GM12875 (cell line): ENCODE data around the gene PARD3B.

Source experiments
- H3K4me3 ChIP-seq: one replicate; pipeline ENCODE4 v1.5.1; 2011; ENCODE audit warnings: low read depth, low read length, control low read depth
- CTCF ChIP-seq: IDR thresholded peaks from 2 replicates; pipeline ENCODE4 v1.5.1; 2011; ENCODE audit warnings: low read depth, mild to moderate bottlenecking, control low read depth, inconsistent platforms, low read length, moderate library complexity, borderline replicate concordance; ENCODE audit not compliant: insufficient read depth

PARD3B gene

DNA sequence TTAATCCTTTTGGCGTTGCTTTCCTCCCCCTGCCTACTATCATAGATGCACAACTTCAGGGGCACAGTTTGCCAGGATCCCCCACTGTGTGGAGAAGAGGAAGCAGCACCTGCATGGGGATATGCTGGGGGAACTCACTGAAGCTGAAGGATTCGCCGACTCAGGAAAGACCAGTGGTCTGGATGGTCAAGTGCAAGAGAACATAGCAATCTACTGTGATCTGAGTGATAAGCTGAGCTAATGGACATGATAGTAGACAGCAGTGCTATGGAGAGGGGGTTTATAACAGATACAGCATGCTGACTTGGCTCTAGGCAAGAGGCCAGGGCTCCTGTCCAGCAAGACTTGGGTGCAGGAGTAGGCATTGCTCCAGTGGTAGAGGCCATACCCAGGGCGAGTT is 1012.6 kb downstream of the PARD3B start:
- no peak overlapping the region for H3K4me3 ChIP-seq
- no peak for TF ChIP-seq CTCF

DNA sequence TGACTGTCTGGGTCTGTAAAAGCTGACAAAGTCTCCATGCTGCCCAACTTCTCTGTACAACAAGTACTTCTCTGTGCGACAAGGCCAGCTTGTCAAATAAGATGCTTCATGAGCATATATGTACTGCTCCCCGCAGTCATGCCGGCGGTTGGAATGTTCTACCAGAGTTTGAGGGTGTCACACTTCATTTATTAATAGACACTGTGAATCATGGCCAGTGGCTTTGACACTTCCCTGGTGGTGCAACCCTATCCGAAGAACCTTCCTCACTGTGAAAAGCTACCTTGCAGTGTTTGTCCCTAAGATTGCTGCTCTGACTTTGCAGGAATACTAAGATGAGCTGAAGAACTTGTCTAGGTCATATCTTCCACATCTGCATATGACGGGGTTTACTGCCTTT is 1016.2 kb downstream of the PARD3B start:
- no peak overlapping the region for H3K4me3 ChIP-seq
- TF ChIP-seq CTCF = no peak

DNA sequence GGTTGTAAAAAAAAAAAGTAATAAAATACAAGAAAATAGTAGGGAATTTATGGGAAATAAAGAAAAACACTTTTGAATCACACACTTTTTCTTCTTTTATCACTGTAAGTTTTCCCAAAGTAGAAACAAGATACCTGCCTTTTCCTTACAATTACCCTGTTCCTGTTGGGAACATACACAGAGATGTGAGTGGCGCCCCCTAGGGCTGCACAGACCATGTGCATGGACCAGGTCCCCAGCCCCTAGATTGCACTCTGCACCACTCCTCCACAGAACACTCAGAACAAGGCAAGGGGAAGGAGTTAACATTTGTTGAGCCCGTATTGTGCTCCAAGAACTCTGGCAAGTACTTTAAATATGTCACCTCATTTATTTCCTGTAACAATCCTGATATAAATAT is 1018.4 kb downstream of the PARD3B start:
- peak; percentile 48; the same call in 1 of the 2 replicates for TF ChIP-seq CTCF
- no peak overlapping the region for H3K4me3 ChIP-seq

DNA sequence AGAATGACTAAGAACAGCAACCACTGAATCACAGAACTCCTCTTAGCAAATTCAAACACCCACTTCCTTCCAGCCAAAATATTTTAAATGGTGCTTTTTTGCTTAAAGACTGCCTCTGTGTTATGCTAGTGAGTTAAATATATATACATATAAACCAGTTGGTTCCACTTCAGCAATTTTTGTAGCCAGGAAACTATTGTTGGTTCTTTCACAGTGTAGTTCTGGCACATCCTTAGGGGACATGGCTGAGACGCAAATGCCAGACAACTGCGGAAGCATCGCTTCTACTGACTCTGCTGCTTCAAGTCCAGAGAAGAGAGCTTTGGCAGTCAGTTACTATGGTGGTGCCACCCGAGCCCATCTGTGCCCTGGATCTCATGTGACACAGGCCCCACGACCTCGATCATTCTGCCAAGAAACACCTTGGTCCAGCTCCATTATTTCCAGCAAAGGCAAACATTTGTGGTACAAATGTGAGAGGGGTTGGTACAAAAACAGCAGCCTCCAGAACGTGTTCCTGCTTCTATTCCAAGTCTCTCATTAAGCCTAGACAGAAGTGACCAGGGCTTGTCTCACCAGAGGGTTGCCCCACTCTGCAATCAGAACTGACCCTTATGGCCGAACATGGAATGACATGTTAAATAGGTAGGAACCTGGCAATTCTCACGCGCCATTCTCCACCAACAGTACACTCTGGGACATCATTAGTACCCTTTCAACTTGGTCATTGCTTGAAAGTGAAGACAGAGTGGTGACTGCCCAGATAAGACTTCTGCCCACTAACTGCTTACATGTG is 1019.3 kb downstream of the PARD3B start:
- no peak for TF ChIP-seq CTCF
- no peak overlapping the region for H3K4me3 ChIP-seq

GRCh38 chr2:205565142-205565522 is 1019.9 kb downstream of the PARD3B start:
- no peak overlapping the region for H3K4me3 ChIP-seq
- no peak for TF ChIP-seq CTCF

- no peak for TF ChIP-seq CTCF
- H3K4me3 ChIP-seq = no peak overlapping the region
Observed at GRCh38 chr2:205566606-205567168, 1021.4 kb downstream of the PARD3B start.

DNA sequence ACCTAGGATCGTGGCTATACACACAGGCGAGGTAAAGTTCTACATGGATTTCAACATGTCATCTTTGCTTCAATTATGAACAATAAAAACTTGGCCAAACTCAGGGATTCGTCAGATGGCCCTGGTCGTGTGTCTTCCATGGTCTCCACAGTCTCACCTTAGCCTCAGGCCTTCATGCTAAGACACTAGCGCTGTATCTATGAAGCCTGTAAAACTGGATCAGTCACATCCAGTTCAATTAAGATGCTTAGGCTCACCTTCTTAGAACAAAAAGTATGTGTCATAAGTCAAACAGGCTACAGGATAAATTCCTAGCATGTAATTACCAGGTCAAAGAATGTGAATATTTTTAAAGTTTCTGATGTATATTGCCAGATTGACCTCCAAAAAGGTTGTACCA is 1023.3 kb downstream of the PARD3B start:
- no peak overlapping the region for H3K4me3 ChIP-seq
- TF ChIP-seq CTCF = no peak
